Ascending aorta (tissue), 2 donors: ENCODE measurements around the gene TIGD1. TPM values are rescaled to one million over a fixed set of nuclear protein-coding genes. Genes with fewer than 3 reads are reported as not detected.

Experiments
- DNase-seq, 2 donors: peaks; one replicate each; pipeline ENCODE4 v3.0.0-alpha.2; 2019; ENCODE audit warnings: low spot score in 2 of 2
- H3K27ac ChIP-seq, 2 donors: fragments of 200-600 bp; sonication (generic); one replicate each; pipeline ENCODE4 v1.5.1; 2016 to 2017; ENCODE audit warnings: mild to moderate bottlenecking in 1 of 2
- H3K27me3 ChIP-seq: fragments of 200-600 bp; sonication (generic); one replicate; pipeline ENCODE4 v1.5.1; 2017
- H3K36me3 ChIP-seq, 2 donors: fragments of 200-600 bp; sonication (generic); one replicate each; pipeline ENCODE4 v1.5.1; 2016
- H3K4me1 ChIP-seq, 2 donors: fragments of 200-600 bp; sonication (generic); one replicate each; pipeline ENCODE4 v1.5.1; 2016 to 2017; ENCODE audit warnings: mild to moderate bottlenecking in 1 of 2
- H3K4me3 ChIP-seq, 2 donors: fragments of 200-600 bp; sonication (generic); one replicate each; pipeline ENCODE4 v1.5.1; 2016 to 2017; ENCODE audit warnings: mild to moderate bottlenecking in 1 of 2
- H3K9me3 ChIP-seq, 2 donors: fragments of 200-600 bp; sonication (generic); one replicate each; pipeline ENCODE4 v1.5.1; 2016
- intact Hi-C: fragments of 100-400 bp; cut with DNase I; formaldehyde crosslinking; loops from one replicate; pipeline ENCODE4 v1.15.1; 2023
- total RNA-seq: library from RNA; depleted of rRNA; stranded (reverse); fragments of >200 nt; gene quantifications from one replicate; pipeline ENCODE4 v1.1.0, GENCODE V29; 2016
- TF ChIP-seq, protein P1 (sequence below), 3 experiments: fragments of 200-600 bp in 2 of 3; fragments of 450-650 bp in 1 of 3; sonication (generic) in 2 of 3; IDR thresholded peaks; one replicate each; pipeline ENCODE4 v1.5.1; 2016 to 2019; ENCODE audit warnings: antibody characterized with exemption in 3 of 3, mild to moderate bottlenecking in 1 of 3, moderate library complexity in 1 of 3

Gene TIGD1
- total RNA-seq, 1 donor from 2014 or later: 0.53 TPM

DNA sequence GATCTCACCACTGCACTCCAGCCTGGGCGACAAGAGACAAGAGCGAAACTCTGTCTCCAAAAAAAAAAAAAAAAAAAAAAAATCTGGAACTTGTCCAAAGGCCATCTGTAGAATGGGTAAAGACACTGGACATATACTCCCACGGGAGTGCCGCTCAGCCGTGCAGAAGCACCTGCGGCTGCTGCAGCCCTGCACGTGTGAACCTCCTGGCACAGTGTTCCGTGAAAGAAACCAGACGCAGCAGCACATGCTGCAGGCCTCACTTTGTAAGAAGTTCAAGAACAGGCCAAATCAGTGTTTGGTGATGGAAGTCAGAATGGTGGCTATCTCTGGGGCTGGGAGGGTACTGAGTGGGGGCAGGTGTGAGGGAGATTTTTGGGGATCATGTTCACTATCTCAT is 17.9 kb downstream of the TIGD1 start:
- H3K27ac ChIP-seq: no peak overlapping the region
- TF ChIP-seq, protein P1, sequence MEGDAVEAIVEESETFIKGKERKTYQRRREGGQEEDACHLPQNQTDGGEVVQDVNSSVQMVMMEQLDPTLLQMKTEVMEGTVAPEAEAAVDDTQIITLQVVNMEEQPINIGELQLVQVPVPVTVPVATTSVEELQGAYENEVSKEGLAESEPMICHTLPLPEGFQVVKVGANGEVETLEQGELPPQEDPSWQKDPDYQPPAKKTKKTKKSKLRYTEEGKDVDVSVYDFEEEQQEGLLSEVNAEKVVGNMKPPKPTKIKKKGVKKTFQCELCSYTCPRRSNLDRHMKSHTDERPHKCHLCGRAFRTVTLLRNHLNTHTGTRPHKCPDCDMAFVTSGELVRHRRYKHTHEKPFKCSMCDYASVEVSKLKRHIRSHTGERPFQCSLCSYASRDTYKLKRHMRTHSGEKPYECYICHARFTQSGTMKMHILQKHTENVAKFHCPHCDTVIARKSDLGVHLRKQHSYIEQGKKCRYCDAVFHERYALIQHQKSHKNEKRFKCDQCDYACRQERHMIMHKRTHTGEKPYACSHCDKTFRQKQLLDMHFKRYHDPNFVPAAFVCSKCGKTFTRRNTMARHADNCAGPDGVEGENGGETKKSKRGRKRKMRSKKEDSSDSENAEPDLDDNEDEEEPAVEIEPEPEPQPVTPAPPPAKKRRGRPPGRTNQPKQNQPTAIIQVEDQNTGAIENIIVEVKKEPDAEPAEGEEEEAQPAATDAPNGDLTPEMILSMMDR (IDR thresholded peaks at IDR 0.05): no peak

DNA sequence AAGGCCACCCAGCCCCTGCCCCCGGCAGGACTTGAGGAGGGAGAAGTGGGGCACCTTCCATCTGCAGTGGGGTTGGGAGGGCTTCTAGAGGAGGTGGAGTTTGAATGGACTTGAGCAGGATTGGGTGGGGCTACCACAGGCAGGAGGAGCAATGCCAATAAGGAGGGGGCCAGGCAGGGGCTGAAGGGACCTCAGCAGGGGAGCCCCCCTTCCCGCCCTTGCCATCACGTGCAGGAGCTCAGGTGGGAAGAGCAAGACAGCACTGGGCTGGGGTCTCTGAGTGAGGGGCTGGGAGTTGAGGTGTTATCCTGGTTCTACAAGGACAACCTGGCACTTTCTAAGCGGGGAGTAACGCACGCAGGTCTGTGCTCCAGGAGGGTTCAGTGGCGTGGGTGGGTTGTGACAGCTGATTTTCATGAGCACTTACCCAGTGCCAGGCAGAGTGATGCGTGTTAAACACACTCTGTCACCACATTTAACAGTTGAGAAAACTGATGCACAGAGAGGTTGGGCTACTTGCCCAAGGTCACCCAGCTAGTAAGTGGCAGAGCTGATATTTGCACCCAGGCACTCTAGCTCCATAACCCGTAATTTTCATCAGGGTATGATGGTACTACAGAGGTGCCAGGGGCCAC is 19.6 kb downstream of the TIGD1 start:
- Histone ChIP-seq H3K27ac (no peak overlapping the region), H3K4me1 (no peaks in the 10 kb centered on the region), H3K4me3 (no peak overlapping the region), H3K9me3 (no peaks in the 10 kb centered on the region), H3K27me3 (no peaks in the 10 kb centered on the region), H3K36me3 (no peaks in the 10 kb centered on the region)
- intact Hi-C loops: no loop called here
- TF ChIP-seq, protein P1 (IDR thresholded peaks at IDR 0.05): no peak
- DNase-seq: no peak

More for the DNA sequence above, 17.9 kb downstream of the TIGD1 start:
- no peaks in the 10 kb centered on the region for H3K9me3 ChIP-seq
- no peaks in the 10 kb centered on the region for H3K4me1 ChIP-seq
- no peaks in the 10 kb centered on the region for H3K27me3 ChIP-seq
- H3K4me3 ChIP-seq: no peak overlapping the region
- intact Hi-C loops: no loop called here
- no peak for DNase-seq
- no peaks in the 10 kb centered on the region for H3K36me3 ChIP-seq

DNA sequence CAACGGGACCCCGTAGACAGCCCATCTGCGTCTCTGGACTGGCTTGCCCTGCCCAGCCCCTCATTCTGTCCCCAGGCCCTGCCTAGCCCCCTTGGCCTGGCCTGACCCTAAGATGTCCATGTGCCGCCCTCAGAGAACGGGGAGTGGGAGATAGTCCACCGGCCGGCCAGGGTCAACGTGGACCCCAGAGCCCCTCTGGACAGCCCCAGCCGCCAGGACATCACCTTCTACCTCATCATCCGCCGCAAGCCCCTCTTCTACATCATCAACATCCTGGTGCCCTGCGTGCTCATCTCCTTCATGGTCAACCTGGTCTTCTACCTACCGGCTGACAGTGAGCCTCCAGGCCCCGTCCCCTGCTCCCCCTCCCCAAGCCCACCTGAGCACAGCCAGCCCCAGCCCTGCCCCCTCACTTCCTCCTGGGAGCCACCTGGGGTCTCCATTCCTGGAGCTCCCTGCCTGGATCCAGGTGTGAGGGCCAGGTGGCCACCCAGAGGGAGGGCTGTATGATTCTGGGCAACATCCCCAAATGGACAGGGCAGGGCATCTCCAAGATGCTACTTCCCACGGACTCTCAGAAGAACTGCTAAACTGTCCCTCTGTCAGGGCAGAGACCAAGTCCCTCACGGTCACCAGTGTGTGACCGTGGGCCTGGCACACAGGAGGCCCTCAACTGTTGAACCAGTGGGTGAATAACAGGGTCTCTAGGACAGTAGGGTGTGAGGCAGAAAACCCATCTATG is 20.4 kb downstream of the TIGD1 start:
- no peaks in the 10 kb centered on the region for H3K9me3 ChIP-seq
- intact Hi-C loops: loop anchor here (10.0 kb wide), 1 partner anchor 605 kb away; the partner anchor contains the start of gene NPPC
- no peak overlapping the region for H3K4me3 ChIP-seq
- no peaks in the 10 kb centered on the region for H3K4me1 ChIP-seq
- TF ChIP-seq, protein P1 (IDR thresholded peaks at IDR 0.05): no peak
- no peak overlapping the region for H3K27ac ChIP-seq
- no peaks in the 10 kb centered on the region for H3K27me3 ChIP-seq
- no peaks in the 10 kb centered on the region for H3K36me3 ChIP-seq
- DNase-seq: no peak

DNA sequence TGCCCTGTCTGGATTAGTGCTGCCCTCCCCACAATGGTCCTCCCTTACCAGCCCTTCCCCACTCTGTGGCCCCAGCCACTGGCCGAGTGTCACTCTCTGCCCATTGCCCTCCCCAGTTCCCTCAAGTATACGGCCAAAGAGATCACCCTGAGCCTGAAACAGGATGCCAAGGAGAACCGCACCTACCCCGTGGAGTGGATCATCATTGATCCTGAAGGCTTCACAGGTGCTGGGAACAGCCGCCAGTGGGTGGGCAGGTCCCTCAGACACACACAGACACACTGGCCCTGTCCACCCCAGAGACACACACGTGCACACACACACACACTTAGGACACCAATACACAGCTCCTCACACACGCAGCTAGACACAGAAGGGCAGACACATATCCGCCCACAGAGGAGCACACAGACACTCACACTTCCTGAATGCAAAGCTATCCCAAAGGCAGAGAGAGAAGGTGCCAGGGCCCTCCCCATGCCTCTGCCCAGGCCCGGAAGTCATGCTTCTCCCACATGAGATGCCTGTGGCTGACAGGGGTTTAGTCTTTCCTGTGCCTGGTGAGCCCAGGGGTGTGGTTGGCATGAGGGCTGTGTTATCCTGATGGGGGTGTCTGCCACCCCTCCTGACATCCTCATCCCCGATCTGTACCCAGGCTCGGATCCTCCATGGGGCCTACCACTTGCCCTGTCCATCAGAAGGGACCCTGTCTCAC is 21.5 kb downstream of the TIGD1 start:
- Histone ChIP-seq H3K27me3 (peaks cover 3% of the 10 kb centered on the region), H3K9me3 (no peaks in the 10 kb centered on the region), H3K4me3 (no peak overlapping the region), H3K4me1 (peaks cover 3% of the 10 kb centered on the region in 2 donors), H3K36me3 (no peaks in the 10 kb centered on the region), H3K27ac (no peak overlapping the region)
- TF ChIP-seq, protein P1 (IDR thresholded peaks at IDR 0.05): no peak
- DNase-seq: no peak
- intact Hi-C loops: loop anchor here (10.0 kb wide), 1 partner anchor 604 kb away; the partner anchor contains the start of gene NPPC

DNA sequence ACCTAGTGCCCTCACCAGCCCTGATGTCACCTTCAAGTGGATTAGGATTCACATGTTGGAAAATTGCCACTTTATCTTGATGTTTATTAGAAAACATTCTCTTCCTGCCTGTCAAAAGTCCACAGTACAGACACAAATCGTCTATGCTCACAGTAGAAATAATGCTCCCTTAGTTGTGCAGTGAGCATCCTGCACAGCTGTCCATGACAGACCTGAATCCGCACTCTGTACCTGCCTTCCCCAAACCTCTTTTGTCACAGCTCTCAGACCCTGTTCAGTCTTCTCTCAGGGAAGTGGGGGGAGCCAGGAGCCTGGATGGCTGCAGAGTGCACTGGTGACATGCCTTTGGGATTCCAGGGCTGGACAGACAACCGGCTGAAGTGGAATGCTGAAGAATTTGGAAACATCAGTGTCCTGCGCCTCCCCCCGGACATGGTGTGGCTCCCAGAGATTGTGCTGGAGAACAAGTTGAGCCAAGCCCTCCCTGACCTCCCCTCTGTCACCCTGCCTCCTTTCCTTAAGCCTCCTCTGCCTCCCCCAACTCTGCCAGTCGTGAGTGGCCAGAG is 22.4 kb downstream of the TIGD1 start:
- Histone ChIP-seq H3K27me3 (peaks cover 12% of the 10 kb centered on the region), H3K9me3 (no peaks in the 10 kb centered on the region), H3K27ac (no peak overlapping the region), H3K4me1 (peaks cover 9 to 10% of the 10 kb centered on the region in 2 donors), H3K4me3 (no peak overlapping the region), H3K36me3 (no peaks in the 10 kb centered on the region)
- no peak for DNase-seq
- intact Hi-C loops: loop anchor here (10.0 kb wide), 1 partner anchor 603 kb away; the partner anchor contains the start of gene NPPC
- TF ChIP-seq, protein P1 (IDR thresholded peaks at IDR 0.05): no peak
